ENCODE results near the gene TIAM2.

- TF ChIP-seq POLR2A (IDR thresholded peaks at IDR 0.05; ENCODE audit: low read depth, low read length) (no peak), POLR2AphosphoS5 (IDR thresholded peaks at IDR 0.05; ENCODE audit: low read depth, low read length) (no peak)
Observed at GRCh38 chr6:155215906-155216305, 220.8 kb downstream of the TIAM2 start.

Data from GM12892 (cell line).